Breast epithelium (tissue), 4 donors: ENCODE data around the gene GABRB2. TPM values are rescaled to one million over a fixed set of nuclear protein-coding genes. Genes with fewer than 3 reads are reported as not detected.

Experiments used
- DNase-seq, 2 donors: peaks; one replicate each; pipeline ENCODE4 v3.0.0-alpha.2; 2019; ENCODE audit warnings: low spot score in 2 of 2
- H3K27ac ChIP-seq, 2 donors: fragments of 200-600 bp; sonication (generic) in 1 of 2; one replicate each; pipeline ENCODE4 v1.5.1; 2016 to 2019; ENCODE audit warnings: mild to moderate bottlenecking in 1 of 2
- H3K27me3 ChIP-seq, 2 donors: fragments of 200-600 bp; sonication (generic) in 1 of 2; one replicate each; pipeline versions ENCODE4 v1.5.1 to v1.6.0; 2017 to 2019; ENCODE audit warnings: control low read depth in 1 of 2, mild to moderate bottlenecking in 1 of 2
- H3K36me3 ChIP-seq: fragments of 200-600 bp; one replicate; pipeline ENCODE4 v1.5.1; 2019
- H3K4me1 ChIP-seq, 2 donors: fragments of 200-600 bp; sonication (generic); one replicate each; pipeline ENCODE4 v1.5.1; 2016 to 2019; ENCODE audit warnings: control low read depth in 1 of 2
- H3K4me3 ChIP-seq, 3 donors: fragments of 200-600 bp; sonication (generic); 1 replicate in 2 of 3; 2 replicates in 1 of 3; pipeline ENCODE4 v1.5.1; 2016 to 2019; ENCODE audit warnings: mild to moderate bottlenecking in 3 of 3, moderate library complexity in 2 of 3
- H3K9me3 ChIP-seq, 2 donors: fragments of 200-600 bp; sonication (generic) in 1 of 2; one replicate each; pipeline ENCODE4 v1.5.1; 2016 to 2019; ENCODE audit warnings: control low read depth in 1 of 2
- CTCF ChIP-seq, 3 donors: fragments of 450-650 bp; IDR thresholded peaks; one replicate each; pipeline ENCODE4 v1.5.1; 2016 to 2017; ENCODE audit warnings: antibody characterized with exemption in 3 of 3, mild to moderate bottlenecking in 3 of 3, moderate library complexity in 3 of 3
- POLR2A ChIP-seq: fragments of 450-650 bp; IDR thresholded peaks from one replicate; pipeline ENCODE4 v1.6.1; 2016; ENCODE audit warnings: antibody characterized with exemption, mild to moderate bottlenecking, moderate library complexity
- POLR2AphosphoS5 ChIP-seq, 3 donors: sonication (generic); formaldehyde crosslinking; IDR thresholded peaks; one replicate each; pipeline ENCODE4 v1.6.1; 2017; ENCODE audit warnings: antibody characterized with exemption in 3 of 3
- intact Hi-C: fragments of 100-400 bp; cut with DNase I; formaldehyde crosslinking; loops from one replicate; pipeline ENCODE4 v1.15.1; 2023; ENCODE audit warnings: low total_unique reads
- total RNA-seq, 3 donors: library from RNA; depleted of rRNA; stranded (reverse); fragments of >200 nt; gene quantifications; one replicate each; pipeline ENCODE4 v1.1.0, GENCODE V29; 2016

GABRB2 gene
- total RNA-seq, 3 donors from 2014 or later, result 0.33 to 10.7 (median 2.5) TPM

GRCh38 chr5:161442471-161442870, 104.1 kb downstream of the GABRB2 start:
- no peaks in the 10 kb centered on the region for H3K9me3 ChIP-seq
- no peaks in the 10 kb centered on the region for H3K4me1 ChIP-seq
- no peak overlapping the region for H3K4me3 ChIP-seq
- no peaks in the 10 kb centered on the region for H3K36me3 ChIP-seq
- H3K27ac ChIP-seq, result no peak overlapping the region
- no peak for TF ChIP-seq CTCF (IDR thresholded peaks at IDR 0.05)
- no peak for TF ChIP-seq POLR2AphosphoS5 (IDR thresholded peaks at IDR 0.05)
- intact Hi-C loops, result no loop called here
- DNase-seq, result no peak
- H3K27me3 ChIP-seq, result no peaks in the 10 kb centered on the region

GRCh38 chr5:161432798-161433197, 113.7 kb downstream of the GABRB2 start:
- Histone ChIP-seq H3K4me3 (no peak overlapping the region), H3K4me1 (no peaks in the 10 kb centered on the region), H3K9me3 (no peaks in the 10 kb centered on the region), H3K36me3 (no peaks in the 10 kb centered on the region), H3K27ac (no peak overlapping the region), H3K27me3 (no peaks in the 10 kb centered on the region)
- intact Hi-C loops, result no loop called here
- no peak for TF ChIP-seq POLR2AphosphoS5 (IDR thresholded peaks at IDR 0.05)
- TF ChIP-seq POLR2A, result no peak
- TF ChIP-seq CTCF (IDR thresholded peaks at IDR 0.05), result no peak
- DNase-seq, result no peak

- H3K4me3 ChIP-seq, result no peak overlapping the region
- intact Hi-C loops, result no loop called here
- no peak overlapping the region for H3K27ac ChIP-seq
- H3K27me3 ChIP-seq, result no peaks in the 10 kb centered on the region
- H3K9me3 ChIP-seq, result no peaks in the 10 kb centered on the region
- no peak for TF ChIP-seq CTCF (IDR thresholded peaks at IDR 0.05)
- no peak for TF ChIP-seq POLR2A
- no peak for TF ChIP-seq POLR2AphosphoS5 (IDR thresholded peaks at IDR 0.05)
- no peaks in the 10 kb centered on the region for H3K4me1 ChIP-seq
- no peaks in the 10 kb centered on the region for H3K36me3 ChIP-seq
- DNase-seq, result no peak
Observed at GRCh38 chr5:161431963-161432362, 114.6 kb downstream of the GABRB2 start.

GRCh38 chr5:161421067-161421466, 125.5 kb downstream of the GABRB2 start:
- Histone ChIP-seq H3K27me3 (no peaks in the 10 kb centered on the region), H3K27ac (no peak overlapping the region), H3K4me1 (no peaks in the 10 kb centered on the region), H3K4me3 (no peak overlapping the region), H3K9me3 (peaks cover 0 to 5% of the 10 kb centered on the region in 2 donors), H3K36me3 (no peaks in the 10 kb centered on the region)
- no peak for TF ChIP-seq POLR2A
- DNase-seq, result no peak
- intact Hi-C loops, result no loop called here

GRCh38 chr5:161420521-161420920, 126.0 kb downstream of the GABRB2 start:
- TF ChIP-seq CTCF (IDR thresholded peaks at IDR 0.05) (no peak), POLR2AphosphoS5 (IDR thresholded peaks at IDR 0.05) (no peak), POLR2A (no peak)
- H3K27ac ChIP-seq, result no peak overlapping the region
- no peaks in the 10 kb centered on the region for H3K36me3 ChIP-seq
- no peak for DNase-seq
- H3K4me1 ChIP-seq, result no peaks in the 10 kb centered on the region
- intact Hi-C loops, result no loop called here
- H3K9me3 ChIP-seq, result peaks cover 0 to 5% of the 10 kb centered on the region in 2 donors
- no peaks in the 10 kb centered on the region for H3K27me3 ChIP-seq
- H3K4me3 ChIP-seq, result no peak overlapping the region

- no peak for DNase-seq
- Histone ChIP-seq H3K4me3 (no peak overlapping the region), H3K9me3 (no peaks in the 10 kb centered on the region), H3K36me3 (no peaks in the 10 kb centered on the region), H3K27ac (no peak overlapping the region), H3K4me1 (no peaks in the 10 kb centered on the region), H3K27me3 (no peaks in the 10 kb centered on the region)
- no peak for TF ChIP-seq POLR2AphosphoS5 (IDR thresholded peaks at IDR 0.05)
- TF ChIP-seq POLR2A, result no peak
- TF ChIP-seq CTCF (IDR thresholded peaks at IDR 0.05), result no peak
- intact Hi-C loops, result no loop called here
Observed at GRCh38 chr5:161414896-161415295, 131.6 kb downstream of the GABRB2 start.
